ENCODE measurements around the gene LARGE1.

DNA sequence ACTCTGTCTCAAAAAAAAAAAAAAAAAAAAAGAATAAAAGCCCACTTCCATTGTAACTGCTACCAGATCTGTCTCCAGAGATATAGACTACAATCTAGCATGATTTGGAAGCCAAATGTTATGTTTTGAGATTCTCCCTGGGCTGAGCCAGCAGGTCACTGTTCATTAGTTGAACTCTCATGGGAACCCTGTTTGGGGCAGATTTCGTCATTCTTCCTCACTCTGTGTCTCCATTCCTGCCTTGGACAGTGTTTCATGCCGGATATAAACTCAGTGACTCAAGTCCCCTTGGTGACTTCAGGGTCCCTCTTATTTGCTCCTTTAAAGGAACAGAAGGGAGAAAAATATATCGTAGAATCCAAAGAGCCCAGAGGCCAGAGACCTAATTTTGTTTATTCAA is 378.1 kb downstream of the LARGE1 start:
- no peak for TF ChIP-seq EZH2 (IDR thresholded peaks at IDR 0.05; ENCODE audit: low read depth, low read length, severe bottlenecking)
- TF ChIP-seq RAD21 (IDR thresholded peaks at IDR 0.05 in 1 of 2, conservative IDR thresholded peaks at IDR 0.05 in 1 of 2; ENCODE audit: low read depth in 2 of 2, low read length in 2 of 2) = no peak
- no peak for TF ChIP-seq JUN (IDR thresholded peaks at IDR 0.05; ENCODE audit: low read depth, low read length)
- no peak for TF ChIP-seq POLR2A (IDR thresholded peaks at IDR 0.05; ENCODE audit: control extremely low read depth in 1 of 2, low read depth in 2 of 2, low read length in 2 of 2)
- TF ChIP-seq, protein P1, sequence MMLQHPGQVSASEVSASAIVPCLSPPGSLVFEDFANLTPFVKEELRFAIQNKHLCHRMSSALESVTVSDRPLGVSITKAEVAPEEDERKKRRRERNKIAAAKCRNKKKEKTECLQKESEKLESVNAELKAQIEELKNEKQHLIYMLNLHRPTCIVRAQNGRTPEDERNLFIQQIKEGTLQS (IDR thresholded peaks at IDR 0.05; ENCODE audit: insufficient read depth, low read depth, low read length) = no peak
- TF ChIP-seq SIN3A (conservative IDR thresholded peaks at IDR 0.05 in 1 of 2, IDR thresholded peaks at IDR 0.05 in 1 of 2; ENCODE audit: low read depth in 1 of 2, low read length in 2 of 2) = no peak
- TF ChIP-seq, protein P2, sequence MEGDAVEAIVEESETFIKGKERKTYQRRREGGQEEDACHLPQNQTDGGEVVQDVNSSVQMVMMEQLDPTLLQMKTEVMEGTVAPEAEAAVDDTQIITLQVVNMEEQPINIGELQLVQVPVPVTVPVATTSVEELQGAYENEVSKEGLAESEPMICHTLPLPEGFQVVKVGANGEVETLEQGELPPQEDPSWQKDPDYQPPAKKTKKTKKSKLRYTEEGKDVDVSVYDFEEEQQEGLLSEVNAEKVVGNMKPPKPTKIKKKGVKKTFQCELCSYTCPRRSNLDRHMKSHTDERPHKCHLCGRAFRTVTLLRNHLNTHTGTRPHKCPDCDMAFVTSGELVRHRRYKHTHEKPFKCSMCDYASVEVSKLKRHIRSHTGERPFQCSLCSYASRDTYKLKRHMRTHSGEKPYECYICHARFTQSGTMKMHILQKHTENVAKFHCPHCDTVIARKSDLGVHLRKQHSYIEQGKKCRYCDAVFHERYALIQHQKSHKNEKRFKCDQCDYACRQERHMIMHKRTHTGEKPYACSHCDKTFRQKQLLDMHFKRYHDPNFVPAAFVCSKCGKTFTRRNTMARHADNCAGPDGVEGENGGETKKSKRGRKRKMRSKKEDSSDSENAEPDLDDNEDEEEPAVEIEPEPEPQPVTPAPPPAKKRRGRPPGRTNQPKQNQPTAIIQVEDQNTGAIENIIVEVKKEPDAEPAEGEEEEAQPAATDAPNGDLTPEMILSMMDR (IDR thresholded peaks at IDR 0.05; ENCODE audit: control extremely low read depth in 1 of 3, insufficient read depth in 1 of 3, low read depth in 1 of 3, low read length in 3 of 3) = no peak
- no peak for TF ChIP-seq CREB1 (IDR thresholded peaks at IDR 0.05)
